GM19397 (cell line): ENCODE data around the gene IL22RA2.

Experiments used
- ATAC-seq: cut with Tn5 transposase; IDR thresholded peaks from one replicate; pipeline ENCODE4 v1.9.1; 2021; ENCODE audit warnings: mild to moderate bottlenecking, moderate library complexity; ENCODE audit not compliant: unreplicated experiment

The IL22RA2 gene

DNA sequence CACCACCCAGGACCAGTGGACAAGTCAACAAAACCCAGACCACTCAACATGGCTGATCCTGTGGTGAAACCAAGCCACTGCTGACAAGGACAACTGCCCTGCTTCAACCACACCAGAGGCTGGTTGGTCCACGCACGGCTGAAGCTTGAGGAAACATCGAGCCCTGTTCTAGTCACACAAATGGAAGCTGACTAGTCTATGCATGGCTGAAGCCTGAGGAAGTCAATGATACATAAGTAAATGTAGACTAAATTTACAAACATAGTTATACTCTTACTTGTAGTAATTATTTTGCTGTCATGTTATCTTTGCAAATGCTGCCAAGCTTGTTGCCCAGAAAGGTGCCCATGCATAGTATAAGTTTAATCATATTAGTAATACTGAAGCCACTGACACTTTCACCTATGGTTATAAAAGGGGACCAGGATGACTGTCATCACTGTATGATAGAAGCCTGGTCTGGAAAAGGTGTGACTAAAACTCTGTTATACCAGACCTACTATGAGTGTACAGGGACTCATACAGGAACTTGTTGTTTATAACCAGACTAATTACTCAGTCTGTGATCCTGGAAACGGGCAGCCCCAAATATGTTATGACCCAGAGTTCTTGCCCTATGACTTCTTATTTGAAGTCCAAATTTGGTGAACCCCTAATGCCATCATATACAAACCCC is 5.6 kb downstream of the IL22RA2 start:
- ATAC-seq: no peak

DNA sequence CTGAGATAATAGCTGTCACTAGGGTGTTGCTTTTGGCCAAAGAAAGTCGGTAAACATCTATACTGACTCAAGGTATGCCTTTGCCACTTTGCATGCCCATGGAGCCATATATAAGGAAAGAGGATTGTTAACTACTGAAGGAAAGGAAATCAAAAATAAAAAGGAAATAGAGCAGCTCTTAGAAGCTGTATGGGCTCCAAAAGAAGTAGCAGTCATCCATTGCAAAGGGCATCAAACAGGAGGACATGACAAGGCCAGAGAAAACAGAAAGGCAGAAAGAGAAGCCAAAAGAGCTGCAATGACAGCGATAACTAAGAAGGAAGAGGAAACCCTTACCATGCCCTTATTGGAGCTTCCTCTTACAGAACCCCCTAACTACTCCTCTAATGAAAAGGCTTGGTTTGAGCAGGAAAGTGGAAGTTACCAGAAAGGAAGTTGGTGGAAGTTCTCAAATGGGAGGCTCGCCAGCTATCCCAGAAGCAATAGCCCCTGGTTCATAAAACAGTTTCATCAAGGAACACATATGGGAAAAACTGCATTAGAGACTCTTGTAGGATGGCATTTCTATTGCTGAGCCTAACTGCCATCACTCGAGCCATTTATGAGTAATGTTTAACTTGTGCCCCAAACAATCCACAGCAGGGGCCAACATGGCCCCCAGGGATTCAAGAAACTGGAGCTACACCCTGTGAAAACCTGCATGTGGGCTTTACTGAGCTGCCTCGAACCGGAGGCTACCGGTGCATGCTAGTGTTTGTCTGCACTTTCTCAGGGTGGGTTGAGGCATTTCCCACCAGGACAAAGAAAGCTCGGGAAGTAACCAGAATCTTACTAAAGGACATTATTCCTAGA is 7.0 kb downstream of the IL22RA2 start:
- ATAC-seq: no peak

DNA sequence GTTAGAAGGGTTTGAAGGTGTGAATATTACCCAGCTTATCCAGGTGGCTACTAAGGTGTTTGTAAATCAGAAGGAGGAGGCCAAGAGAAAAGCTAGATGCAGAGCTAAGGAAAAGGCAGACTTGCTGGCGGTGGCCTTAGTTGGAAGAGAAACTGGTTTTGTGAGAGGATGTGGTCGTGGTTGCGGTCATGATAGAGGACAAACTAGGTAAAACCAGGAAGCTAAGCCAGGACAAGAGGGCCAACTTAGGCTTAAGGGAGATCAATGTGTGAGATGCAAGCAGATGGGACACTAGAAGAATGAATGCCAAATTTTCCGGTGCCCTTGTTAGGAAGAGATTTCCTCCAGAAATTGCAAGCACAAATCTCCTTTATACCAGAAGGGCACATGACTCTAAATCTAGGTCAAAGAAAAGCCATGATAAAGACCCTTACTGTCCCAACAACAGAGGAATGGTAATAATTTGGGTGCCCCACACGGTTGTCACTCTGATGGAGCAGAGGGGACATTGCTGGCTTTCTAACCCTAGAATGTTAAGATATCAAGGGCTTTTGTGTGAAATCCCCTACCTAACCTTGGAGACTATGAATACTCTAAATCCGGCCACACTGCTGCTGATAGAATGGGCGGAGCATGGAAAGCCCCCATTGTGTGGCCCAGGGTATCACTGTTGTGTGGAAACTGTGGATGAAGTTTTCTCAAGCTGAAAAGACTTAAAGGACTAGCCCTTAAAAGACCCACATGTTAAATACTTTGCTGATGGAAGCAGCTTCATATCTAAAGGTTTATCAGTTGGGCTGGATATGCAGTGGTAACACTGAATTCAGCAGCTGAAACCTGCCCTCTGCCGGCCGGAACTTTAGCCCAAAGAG is 7.8 kb downstream of the IL22RA2 start:
- ATAC-seq: peak; percentile 58

DNA sequence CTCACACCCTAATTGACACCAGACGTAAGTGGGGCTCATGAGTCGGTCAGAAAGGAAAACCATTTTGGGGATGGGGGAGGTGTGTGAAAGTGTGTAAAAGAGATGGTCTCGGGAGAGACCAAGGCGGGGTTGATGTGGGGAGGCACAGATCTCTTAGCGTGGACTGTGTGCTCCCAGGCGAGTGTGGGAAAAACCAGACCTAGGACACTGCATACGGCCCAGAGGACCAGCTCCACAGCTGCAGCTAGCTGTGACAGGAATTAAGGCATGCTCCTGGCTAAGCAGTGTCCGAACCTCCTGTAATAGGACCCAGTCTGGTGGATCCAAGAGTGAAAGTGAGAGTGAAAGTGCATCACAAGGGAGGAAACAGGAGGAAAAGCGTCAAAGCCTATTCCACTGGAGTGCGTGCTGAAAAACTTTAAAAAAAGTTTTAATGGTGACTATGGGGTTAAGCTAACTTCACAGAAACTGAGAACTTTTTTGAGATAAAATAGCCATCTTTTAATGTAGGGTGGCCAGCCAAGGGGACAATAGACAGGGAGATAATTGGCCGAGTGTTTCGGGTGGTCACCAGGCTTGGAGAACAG is 9.6 kb downstream of the IL22RA2 start:
- no peak for ATAC-seq

DNA sequence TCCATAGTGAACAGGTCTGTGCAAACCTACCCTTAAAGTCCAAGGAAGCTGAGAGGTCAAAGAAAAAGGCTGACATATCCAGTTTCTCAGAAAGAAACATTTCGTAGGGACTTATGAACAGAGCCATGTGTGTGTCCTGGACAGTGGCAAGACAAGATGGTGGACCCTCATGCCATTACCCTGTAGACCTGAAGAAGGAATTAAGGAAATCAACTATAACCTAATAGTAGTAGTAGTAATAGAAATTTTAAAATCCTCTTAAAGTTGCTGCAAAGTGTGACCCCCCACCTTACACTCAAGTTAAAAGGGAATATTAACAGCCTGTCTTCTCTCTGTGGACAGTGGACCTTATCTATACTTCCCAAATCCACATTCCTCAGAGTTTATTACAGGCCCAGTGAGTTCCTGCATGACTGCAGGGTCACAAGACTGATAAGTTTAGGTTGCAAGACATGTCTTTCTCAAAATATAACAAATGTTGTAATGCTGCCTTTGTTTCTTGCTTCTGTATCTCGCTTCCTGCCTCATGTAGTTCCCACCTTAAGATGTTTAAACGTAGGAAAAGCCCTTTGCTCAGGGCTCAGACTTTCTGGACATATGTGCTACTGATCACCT is 10.6 kb downstream of the IL22RA2 start:
- ATAC-seq: no peak

DNA sequence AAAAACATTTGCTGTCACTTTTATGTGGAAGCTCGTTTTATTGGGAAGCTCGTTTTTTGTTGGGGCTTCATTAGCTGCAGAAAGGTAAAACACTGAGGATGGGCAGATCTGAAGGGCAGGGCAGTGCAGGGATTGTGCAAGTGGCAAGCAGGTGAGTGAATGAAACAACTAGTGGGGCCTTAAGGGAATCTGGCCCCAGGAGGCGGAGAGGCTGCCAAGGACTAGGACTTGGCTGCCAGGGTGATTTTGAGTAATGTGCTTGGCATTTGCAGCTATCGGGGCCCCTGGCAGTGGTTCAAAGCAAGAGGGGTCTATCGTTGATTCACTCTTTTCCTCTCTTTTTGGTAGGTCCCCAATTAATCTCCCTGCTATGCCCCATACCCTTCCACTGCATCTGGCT is 11.5 kb downstream of the IL22RA2 start:
- ATAC-seq: no peak

DNA sequence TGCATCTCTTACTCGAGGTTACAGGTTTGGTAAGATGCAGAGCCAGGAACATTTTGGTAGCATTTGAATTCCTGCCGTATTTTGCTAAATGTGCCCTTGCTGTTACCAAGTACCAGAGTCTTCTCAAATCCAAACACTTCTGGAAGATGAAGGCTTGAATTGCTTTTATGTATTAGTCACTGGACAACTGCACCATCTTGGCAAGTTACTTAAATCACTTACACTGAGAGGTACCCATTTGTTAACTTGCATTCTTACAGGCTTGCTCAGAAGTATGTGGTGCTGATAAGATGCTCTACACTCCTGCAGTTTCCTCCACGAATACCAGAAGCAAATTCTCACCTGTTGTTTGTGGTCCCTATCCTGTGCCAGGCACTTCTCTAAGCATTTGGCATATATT is 12.7 kb downstream of the IL22RA2 start:
- ATAC-seq: no peak

DNA sequence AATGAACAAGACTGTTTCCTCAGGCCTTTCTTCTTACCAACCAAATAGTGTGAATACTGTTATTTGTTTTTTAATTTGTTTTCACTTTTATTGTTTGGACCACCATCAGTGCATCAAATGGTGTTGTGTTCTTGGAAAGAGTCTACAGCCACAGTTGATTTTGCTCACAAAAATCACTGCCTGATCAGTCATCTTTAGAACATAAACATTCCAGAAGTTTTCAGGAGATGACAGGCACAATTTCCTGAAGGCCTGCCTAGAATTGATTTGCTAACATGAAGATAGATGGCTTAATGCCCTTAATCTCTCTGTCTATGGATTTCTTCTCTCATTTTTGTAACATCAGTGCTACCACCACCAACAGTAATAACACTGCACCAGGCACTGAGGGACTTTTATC is 13.5 kb downstream of the IL22RA2 start:
- no peak for ATAC-seq

DNA sequence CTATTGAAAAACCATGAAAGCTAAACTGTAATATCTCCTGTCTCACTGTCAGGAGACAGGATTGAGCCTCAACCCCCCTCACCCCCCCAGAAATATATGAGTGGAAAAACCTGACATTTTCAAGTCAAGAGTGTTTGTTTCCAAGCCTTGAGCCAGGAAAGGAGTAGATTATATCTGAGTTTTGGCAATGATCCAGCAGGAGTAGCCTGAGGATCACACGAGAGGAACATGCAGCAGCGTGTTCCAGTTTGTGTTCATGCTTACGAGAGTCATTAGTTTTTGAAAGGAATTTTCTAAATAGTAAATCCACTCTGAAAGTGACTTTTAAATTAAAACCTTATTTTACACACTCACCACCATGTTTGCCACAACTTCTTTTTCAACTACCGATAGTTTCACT is 15.8 kb downstream of the IL22RA2 start:
- ATAC-seq: no peak

DNA sequence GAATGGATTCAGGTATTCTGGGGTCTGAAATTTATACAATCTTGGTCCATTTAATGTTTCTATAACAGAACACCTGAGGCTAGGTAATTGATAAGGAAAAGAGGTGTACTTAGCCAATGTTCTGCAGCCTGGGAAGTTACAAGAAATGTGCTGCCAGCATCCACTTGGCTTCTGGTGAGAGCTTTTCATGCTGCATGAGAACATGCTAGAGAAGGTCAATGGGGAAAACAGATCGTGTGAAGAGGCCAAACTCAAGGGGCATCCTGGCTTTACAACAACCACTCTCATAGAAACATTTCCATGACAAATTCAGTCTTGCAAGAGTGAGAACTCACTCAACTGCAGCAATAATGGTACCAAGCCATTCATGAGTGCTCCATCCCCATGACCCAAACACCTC is 16.8 kb downstream of the IL22RA2 start:
- ATAC-seq: no peak

DNA sequence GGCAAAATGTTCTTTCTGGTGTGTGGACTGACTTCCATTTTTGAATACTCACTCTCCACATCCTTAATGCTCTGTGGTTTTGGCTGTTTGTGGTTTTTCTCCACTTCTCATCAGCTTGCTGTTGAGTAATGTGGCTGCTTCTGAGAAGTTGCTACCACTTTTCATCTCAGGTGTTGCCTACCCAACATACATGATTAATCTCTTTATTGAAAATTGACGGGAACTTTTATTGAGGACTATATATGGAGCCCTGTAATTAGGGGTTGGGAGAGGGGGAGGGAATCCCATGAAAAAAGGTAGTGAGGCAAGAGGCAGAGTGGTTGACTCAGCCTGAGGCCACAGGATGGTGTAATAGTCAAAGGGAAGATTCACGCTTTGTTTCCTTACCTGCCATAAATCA is 17.6 kb downstream of the IL22RA2 start:
- no peak for ATAC-seq

DNA sequence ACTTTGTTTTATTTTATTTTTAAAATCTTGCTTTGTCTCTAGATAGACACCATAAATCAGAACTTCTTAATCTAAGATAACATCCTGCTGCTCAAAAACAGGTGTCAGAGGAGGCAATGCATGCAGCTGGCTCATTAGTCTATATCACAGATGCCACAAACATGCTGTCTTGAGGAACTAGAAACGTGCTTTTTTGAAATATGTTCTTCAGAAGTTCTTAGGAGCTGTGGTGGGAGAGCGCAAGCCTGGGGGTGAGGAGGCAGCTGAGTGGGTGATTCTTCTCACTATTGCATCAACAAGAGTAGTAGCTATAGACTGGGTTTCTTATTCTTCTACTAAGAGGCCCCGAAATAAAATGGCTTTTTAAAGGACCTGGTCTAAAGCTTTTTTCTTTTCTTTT is 23.4 kb downstream of the IL22RA2 start:
- no peak for ATAC-seq

DNA sequence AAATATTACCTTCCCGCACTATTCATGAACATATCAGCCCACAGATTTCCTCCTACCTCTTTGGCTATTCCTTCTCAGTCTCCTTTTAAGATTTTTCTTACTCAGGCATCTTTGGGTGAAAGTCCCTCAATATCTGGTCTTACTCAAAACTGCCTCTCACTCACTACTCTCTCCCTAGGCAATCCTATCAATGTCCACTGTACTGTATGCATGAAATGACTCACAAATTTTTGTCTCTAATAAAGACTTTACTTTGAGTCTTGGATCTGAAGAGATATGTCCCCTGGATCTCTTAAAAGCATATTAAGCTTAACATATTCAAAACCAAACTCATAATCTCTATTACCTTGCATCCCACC is 24.4 kb downstream of the IL22RA2 start:
- ATAC-seq: no peak

DNA sequence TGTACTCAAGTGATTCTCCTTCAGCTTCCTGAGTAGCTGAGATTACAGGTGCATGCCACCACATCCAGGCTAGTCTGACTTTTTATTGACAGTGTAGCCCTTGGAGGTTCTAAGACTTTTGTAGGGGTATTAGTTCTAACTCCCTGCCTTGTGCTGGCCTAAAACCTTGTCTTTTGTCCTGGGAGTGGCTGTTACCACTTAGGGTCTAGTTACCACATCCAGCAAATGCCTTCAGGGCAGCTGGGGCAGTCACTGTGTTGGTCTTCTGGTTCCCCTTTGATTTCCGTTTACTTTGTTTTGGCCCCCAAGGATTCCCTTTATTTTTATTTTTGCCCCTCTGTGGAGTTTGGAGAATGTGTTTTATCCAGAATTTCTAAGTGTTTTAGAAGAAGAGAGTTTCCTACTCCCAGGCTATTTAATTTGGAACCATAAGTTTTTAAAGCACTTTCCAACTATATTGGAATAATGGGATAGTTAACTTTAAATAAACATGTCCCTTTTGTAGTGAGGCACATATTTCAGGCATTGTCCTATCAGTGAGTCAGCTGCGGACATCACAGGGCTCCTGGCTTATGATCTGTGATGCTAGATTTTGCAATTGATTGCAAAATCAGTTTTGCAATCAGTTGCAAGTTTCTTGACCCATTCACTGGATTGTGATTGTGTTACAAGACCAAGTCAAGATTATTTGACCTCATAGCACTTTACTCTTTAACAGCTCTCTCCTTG is 25.0 kb downstream of the IL22RA2 start:
- ATAC-seq: no peak

DNA sequence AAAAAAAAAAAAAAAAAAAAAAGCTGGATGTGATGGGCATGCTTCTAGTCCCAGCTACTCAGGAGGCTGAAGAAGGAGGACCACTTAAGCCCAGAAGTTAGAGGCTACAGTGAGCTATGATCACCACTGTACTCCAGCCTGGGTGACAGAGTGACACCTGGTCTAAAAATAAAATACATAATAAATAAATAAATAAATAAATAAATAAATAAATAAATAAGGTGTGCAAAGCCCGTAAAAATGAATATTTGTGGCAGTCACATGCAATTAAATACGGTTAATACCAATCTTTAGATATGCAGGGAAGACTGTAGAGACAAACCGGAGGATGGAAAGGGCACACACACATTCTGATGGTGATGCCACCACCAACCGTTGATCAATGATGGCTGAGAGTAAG is 26.2 kb downstream of the IL22RA2 start:
- ATAC-seq: no peak

DNA sequence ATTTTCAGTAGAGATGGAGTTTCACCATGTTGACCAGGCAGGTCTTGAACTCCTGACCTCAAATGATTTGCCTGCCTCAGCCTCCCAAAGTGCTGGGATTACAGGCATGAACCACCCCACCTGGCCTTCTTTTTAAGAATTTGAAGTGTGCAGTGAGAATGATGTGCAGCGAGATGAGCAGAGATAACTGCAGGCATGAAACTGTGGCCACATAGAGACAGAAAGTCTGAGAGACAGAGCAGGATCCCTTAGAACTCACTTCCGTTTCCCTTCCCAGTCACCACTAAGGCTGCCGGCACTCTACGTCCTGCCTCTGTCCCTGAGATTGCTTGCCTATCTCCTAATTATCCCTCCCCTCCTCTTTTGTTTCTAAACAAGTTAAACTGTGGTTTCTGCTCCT is 27.2 kb downstream of the IL22RA2 start:
- no peak for ATAC-seq

DNA sequence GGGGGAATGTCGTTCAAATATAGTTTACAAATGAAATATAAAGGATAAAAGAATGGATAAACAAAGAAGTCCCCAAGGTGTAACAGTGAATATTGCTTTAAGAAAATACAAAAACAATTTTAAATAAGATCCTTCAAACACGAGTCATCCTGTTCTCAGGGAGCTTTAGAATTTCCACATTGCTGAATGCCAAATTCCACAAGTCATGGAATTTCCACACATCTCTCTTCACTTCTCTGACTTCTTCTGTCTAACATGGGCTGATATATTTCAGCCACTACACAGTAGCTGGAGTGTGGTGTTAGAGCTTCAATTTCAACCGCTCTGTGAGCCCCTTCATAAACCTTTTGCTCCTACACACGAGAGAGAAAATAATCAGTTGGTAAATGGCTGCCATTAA is 28.0 kb downstream of the IL22RA2 start:
- no peak for ATAC-seq

DNA sequence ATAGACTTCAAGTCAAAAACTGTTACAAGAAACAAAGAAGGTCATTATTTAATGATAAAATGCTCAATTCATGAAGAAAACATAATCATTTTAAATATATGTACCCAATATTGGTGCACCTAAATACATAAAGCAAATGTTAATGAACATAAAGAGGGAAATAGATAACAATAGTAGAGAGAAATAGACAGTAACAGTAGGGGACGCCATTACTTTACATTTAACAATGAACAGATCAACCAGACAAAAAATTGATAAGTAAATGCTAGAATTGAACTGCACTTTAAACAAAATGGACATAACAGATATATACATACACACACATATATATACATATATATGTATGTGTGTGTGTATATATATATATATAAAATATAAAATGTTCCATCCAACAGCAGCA is 37.4 kb downstream of the IL22RA2 start:
- ATAC-seq: no peak

DNA sequence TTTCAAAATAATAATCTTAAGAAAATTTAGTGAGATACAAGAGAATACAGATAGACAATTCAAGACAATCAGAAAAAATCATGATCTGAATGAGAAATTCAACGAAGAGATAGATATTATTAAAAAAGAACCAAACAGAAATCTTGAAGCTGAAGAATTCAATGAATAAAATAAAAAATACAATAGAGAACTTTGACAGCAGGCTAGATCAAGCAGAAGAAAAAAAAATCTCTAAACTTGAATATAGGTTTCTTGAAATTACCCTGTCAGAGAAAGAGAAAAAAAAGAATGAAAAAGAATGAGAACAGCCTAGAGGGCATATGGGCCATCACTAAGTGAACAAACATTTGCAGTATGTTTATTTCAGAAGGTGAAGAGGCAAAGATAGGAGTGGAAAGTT is 39.0 kb downstream of the IL22RA2 start:
- no peak for ATAC-seq

DNA sequence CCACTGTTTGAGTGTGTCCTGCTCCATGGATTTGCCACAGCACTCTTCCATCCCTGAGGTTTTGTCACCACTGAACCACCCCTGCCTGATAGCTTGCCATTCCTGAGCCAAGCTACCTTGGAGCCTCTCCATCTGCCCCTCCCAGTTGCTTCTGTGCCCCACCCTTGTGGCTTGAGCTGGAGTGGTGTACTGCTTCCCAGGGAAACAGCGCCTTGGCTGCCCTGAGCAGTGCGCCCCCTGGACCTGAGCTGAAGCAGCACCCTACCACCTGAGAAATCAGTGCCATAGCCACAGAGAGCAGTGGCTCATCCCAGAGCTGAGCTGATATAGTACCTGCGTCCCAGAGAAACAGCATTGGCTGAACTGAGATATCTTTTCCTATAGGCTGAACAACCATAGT is 40.3 kb downstream of the IL22RA2 start:
- ATAC-seq: no peak
